GM10266 (cell line): ENCODE measurements around the gene IRAK1.

Experiments used
- DNase-seq: peaks from one replicate; pipeline ENCODE4 v3.0.0; 2012; ENCODE audit errors: extremely low spot score
- CTCF ChIP-seq: IDR thresholded peaks from 2 replicates; pipeline ENCODE4 v1.5.1; 2012; ENCODE audit warnings: mild to moderate bottlenecking, low read depth; ENCODE audit not compliant: control insufficient read depth, insufficient read depth; ENCODE audit errors: missing control alignments

The IRAK1 gene

DNA sequence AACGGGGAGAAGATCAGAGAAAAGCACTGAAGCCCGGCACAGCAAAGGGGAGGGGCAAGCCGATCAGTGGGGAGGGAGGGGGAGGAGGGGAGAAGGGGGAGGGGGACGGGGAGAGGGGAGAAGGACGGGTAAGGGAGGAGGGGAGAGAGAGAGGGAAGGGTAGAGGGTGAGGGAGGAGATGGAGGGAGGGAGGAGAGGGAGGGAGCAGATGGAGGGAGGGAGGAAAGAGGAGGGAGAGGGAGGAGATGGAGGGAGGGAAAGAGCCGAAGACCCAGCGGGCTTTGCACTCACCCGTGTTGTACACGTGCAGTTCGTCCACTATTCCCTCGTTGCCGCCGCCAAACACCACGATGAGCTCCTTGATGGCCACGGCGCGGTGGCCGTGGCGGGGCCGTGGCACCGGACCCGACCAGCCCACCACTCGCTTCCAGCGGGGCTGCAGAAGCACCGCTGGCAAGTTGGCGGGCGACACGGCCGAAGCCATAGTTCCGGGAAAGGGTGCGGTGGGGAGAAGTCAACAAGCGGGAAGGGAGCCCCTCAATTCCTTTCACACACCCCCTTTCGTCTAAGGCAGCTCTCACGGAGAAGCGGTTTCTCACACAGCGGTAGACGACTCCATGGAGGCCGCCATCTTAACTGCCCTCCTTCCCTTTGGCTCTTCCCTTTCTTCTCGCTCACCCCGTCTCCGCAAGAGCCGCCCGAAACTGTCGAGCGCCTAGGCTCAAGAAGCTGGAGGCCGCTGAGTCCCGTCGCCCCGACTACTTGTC is 49.2 kb downstream of the IRAK1 start:
- DNase-seq, result no peak
- no peak for TF ChIP-seq CTCF

GRCh38 chrX:153969904-153970356 is 49.8 kb downstream of the IRAK1 start:
- no peak for DNase-seq

GRCh38 chrX:153969125-153969903 is 50.4 kb downstream of the IRAK1 start:
- no peak for TF ChIP-seq CTCF

More at GRCh38 chrX:153969904-153970356, 49.8 kb downstream of the IRAK1 start:
- TF ChIP-seq CTCF, result no peak

GRCh38 chrX:153968754-153969124 is 51.0 kb downstream of the IRAK1 start:
- TF ChIP-seq CTCF, result peak; percentile 38
- no peak for DNase-seq

More at GRCh38 chrX:153969125-153969903, 50.4 kb downstream of the IRAK1 start:
- no peak for DNase-seq

GRCh38 chrX:153968255-153968654 is 51.4 kb downstream of the IRAK1 start:
- TF ChIP-seq CTCF, result no peak
- no peak for DNase-seq

GRCh38 chrX:153967536-153968224 is 52.0 kb downstream of the IRAK1 start:
- no peak for TF ChIP-seq CTCF
- no peak for DNase-seq
